ENCODE measurements around the gene FAM110A.
"Not testable (repeated sequence)": the region's sequence is repeated elsewhere in the genome, so short reads cannot be mapped to it uniquely, and the experiment has no call there.

The FAM110A gene

GRCh38 chr20:891058-891705 lies 57.7 kb downstream of the FAM110A start:
- POLR2A ChIA-PET = interaction anchor here (0.6 kb wide), 1 partner anchor 46 kb away, joined by 3 read pairs; no protein-coding TSS in a partner anchor
- DNase-seq (ENCODE audit: extremely low spot score) = no peak
- CTCF ChIA-PET = no interaction called here
- TF ChIP-seq SP1 (IDR thresholded peaks at IDR 0.05) = no peak
- no peak for TF ChIP-seq HDGF (IDR thresholded peaks at IDR 0.05; ENCODE audit: borderline replicate concordance)
- no peak for TF ChIP-seq TARDBP (IDR thresholded peaks at IDR 0.05)
- no peak for TF ChIP-seq FOXA1 (IDR thresholded peaks at IDR 0.05)
- TF ChIP-seq NFRKB (IDR thresholded peaks at IDR 0.05) = no peak
- no peak for TF ChIP-seq ELF4 (IDR thresholded peaks at IDR 0.05)
- TF ChIP-seq SUZ12 (IDR thresholded peaks at IDR 0.05) = no peak
- TF ChIP-seq BHLHE40 (IDR thresholded peaks at IDR 0.05; ENCODE audit: borderline replicate concordance) = no peak
- no peak for TF ChIP-seq LEF1 (IDR thresholded peaks at IDR 0.05; ENCODE audit: borderline replicate concordance)
- TF ChIP-seq L3MBTL2 (conservative IDR thresholded peaks at IDR 0.05) = no peak
- no peak for TF ChIP-seq FOXM1 (IDR thresholded peaks at IDR 0.05; ENCODE audit: borderline replicate concordance)
- TF ChIP-seq, protein P1, sequence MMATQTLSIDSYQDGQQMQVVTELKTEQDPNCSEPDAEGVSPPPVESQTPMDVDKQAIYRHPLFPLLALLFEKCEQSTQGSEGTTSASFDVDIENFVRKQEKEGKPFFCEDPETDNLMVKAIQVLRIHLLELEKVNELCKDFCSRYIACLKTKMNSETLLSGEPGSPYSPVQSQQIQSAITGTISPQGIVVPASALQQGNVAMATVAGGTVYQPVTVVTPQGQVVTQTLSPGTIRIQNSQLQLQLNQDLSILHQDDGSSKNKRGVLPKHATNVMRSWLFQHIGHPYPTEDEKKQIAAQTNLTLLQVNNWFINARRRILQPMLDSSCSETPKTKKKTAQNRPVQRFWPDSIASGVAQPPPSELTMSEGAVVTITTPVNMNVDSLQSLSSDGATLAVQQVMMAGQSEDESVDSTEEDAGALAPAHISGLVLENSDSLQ (IDR thresholded peaks at IDR 0.05) = no peak
- TF ChIP-seq CTBP1 (IDR thresholded peaks at IDR 0.05; ENCODE audit: borderline replicate concordance) = no peak
- no peak for TF ChIP-seq ZNF384 (IDR thresholded peaks at IDR 0.05)
- no peak for TF ChIP-seq FOXK2 (IDR thresholded peaks at IDR 0.05)
- no peak for TF ChIP-seq ARNT (IDR thresholded peaks at IDR 0.05)

GRCh38 chr20:891706-892080 lies 58.2 kb downstream of the FAM110A start:
- POLR2A ChIA-PET = interaction anchor here (0.6 kb wide), 1 partner anchor 45 kb away, joined by 3 read pairs; no protein-coding TSS in a partner anchor

GRCh38 chr20:892371-892770 lies 58.9 kb downstream of the FAM110A start:
- DNase-seq (ENCODE audit: extremely low spot score); CTCF ChIA-PET; POLR2A ChIA-PET: not testable (repeated sequence)

More at GRCh38 chr20:891706-892080, 58.2 kb downstream of the FAM110A start:
- CTCF ChIA-PET = no interaction called here
- no peak for DNase-seq (ENCODE audit: extremely low spot score)
- no peak for TF ChIP-seq HDGF (IDR thresholded peaks at IDR 0.05; ENCODE audit: borderline replicate concordance)

All from HEK293T (cell line).